GM11168 (cell line): ENCODE data around the gene TPCN1.

Source experiments
- in situ Hi-C: fragments of 300-500 bp; cut with MboI; formaldehyde crosslinking; loops from one replicate; pipeline ENCODE4 v1.12.0; 2022; ENCODE audit warnings: low sequenced_read_pairs; ENCODE audit not compliant: unreplicated experiment

TPCN1 gene

DNA sequence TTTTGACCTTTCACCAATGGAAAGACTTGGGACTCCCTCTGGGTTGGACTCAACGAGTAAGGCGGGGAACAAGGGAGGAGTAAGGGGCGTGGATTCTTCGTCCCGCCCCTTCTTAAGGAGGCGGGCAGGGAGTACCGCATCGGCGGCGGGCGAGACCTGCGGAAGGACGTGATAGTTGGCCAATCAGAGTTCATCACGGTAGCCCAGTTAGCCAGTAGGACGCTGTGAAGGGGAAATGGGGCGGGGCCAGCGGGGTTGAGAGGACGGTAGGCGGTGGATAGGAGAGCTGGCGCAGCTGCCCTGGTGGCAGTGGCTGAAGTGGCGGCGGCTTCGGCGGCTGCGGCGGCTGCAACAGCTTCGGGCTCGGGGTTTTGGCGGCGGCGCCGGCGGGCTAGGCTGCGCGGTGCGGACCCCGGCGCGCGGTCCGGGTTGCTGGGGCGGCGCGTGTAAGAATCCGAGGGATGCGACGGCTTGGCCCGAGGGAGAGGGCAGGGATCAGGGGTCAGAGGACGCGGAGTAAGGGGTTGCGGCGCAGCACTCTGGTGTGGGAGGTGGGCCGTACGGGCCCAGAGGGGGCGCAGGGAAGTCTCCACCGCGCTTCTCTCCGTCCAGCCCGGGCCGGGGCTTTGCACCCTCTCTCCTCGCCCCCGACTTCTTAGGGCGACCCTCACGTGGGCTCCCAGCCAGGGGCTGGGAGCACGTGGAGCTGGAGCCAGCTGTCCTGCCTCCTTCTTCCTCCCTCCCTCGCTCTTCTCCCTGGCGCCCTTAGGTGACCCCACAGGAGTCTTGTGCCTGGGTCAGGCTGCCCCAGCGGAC lies at the start of gene TPCN1:
TPCN1 (plus strand) TSS at position 284 of the 816 bp plus-strand sequence. CDS start 5,389 bp downstream, outside the sequence.
- in situ Hi-C loops = no loop called here

DNA sequence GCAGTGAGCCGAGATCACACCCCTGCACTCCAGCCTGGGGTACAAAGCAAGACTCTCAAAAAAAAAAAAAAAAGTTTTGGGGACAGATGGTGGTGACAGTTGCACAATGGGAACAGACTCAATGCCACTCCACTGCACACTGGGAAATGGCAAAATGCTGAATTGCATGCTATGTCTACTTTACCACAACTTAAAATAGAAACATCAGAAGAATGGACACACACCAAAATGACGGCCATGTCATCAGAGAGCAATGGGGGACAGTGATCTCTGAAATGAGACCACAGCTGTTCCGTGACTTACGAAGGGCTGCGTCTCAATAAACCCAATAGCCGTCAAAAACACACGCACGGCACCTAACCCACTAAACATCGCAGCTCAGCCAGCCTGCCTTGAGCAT lies 49.7 kb upstream of the TPCN1 start:
- in situ Hi-C loops = no loop called here

- in situ Hi-C loops = no loop called here
Observed at GRCh38 chr12:113172185-113172584, 49.1 kb upstream of the TPCN1 start.

- in situ Hi-C loops = no loop called here
Observed at GRCh38 chr12:113173081-113173698, 48.1 kb upstream of the TPCN1 start.

DNA sequence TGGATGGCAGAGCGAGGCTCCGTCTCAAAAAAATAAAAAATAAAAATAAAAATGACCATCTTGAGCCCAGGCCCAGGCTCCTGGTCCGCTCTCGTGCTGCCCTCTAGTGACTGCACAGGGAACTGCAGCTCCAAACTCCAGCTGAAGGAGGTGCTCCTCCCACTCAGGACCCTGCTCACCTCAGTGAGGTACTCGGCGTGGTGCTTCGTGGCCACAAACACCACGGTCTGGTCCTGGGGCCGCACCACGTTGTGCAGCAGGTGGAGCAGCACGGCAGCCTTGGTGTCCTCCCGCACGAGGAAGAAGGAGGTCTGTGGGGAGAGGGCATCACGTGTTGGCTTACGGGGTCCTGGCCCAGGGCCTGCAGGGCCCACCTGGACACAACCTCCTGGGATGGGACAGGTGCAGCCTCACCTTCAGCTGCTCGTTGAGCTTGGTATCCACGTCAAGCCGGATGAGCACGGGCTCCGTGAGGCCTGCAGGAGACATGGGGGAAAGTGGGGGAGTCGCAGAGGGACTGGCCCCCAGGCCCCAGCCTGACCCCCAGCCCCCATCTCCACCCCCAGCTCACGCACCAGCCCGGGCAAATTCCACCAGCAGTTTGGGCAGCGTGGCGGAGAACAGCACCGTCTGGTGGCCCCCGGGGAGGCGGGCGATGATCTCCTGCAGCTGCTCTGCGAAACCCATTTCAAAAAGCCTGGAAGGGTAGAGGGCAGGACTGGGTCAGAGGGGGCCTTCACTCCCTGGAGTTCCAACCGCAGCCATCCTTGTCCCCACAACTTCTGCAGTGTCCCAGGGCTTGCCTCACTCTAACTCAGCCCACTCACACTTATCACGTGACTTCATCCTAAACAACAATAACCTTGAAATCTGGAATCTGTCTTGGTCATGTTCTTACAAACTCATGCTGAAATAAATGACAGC lies 46.5 kb upstream of the TPCN1 start:
- in situ Hi-C loops = no loop called here

DNA sequence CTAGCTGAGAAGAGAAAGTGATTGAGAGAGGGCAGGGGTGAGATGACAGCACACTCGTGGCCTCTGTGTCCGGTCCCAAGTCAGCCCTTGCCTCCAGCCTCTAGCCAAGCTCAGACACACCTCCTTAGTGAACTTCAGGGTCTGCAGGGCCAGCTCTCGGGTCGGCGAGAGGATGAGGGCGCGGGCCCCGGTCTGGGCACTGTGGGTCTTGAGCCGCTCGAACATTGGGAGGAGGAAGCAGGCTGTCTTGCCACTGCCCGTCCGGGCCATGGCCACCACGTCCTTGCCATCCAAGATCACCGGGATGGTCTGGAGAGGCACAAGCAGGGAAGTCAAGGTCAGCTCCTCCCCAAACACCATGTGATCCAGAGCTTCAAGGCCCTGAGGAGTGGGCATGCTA lies 42.2 kb upstream of the TPCN1 start:
- in situ Hi-C loops = no loop called here

DNA sequence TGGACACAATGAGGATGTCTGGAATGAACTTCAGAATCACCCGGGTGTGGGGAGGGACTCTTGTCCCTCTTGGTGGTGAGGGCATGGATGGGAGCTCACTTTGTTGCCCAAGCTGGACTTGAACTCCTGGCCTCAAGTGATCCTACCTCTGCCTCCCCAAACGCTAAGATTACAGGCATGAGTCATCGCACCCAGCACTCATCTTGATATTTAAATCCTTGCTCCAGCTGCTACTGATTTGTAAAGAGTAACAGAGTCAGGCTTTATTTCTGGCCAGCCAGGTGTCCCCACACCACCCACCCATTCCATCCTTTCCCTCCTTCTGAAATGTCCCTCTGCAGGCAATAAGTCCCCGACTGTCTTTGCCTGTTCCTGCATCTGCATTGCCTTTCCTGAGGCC lies 40.9 kb upstream of the TPCN1 start:
- in situ Hi-C loops = no loop called here

GRCh38 chr12:113181975-113182374 lies 39.3 kb upstream of the TPCN1 start:
- in situ Hi-C loops = no loop called here

GRCh38 chr12:113183030-113183589 lies 38.2 kb upstream of the TPCN1 start:
- in situ Hi-C loops = no loop called here

DNA sequence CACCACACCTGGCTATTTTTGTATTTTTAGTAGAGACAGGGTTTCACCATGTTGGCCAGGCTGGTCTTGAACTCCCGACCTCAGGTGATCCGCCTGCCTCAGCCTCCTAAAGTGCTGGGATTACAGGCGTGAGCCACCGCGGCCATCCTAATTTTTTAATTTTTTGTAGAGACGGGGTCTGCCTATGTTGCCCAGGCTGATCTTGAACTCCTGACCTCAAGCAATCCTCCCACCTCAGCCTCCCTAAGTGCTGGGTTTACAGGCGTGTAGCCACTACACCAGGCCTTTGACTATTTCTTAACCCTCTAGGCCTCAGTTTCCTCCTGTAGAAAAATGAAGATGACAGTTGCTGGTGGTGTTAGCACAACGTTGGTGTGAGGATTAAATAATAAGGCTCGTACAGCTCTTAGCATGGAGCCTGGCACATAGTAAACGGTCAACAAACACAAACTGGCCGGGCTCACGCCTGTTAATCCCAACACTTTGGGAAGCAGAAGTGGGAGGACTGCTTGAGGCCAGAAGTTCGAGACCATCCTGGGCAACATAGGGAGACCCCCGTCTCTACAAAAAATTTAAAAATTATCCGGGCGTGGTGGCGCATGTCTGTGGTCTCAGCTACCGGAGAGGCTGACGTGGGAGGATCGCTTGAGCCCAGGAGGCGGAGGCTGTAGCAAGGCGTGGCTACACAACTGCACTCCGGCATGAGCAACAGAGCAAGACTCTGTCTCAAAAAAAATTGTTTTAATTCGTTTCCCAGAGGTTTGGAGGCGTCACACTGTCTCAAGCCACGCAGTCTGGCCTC lies 37.0 kb upstream of the TPCN1 start:
- in situ Hi-C loops = no loop called here

GRCh38 chr12:113184900-113185179 lies 36.4 kb upstream of the TPCN1 start:
- in situ Hi-C loops = no loop called here

DNA sequence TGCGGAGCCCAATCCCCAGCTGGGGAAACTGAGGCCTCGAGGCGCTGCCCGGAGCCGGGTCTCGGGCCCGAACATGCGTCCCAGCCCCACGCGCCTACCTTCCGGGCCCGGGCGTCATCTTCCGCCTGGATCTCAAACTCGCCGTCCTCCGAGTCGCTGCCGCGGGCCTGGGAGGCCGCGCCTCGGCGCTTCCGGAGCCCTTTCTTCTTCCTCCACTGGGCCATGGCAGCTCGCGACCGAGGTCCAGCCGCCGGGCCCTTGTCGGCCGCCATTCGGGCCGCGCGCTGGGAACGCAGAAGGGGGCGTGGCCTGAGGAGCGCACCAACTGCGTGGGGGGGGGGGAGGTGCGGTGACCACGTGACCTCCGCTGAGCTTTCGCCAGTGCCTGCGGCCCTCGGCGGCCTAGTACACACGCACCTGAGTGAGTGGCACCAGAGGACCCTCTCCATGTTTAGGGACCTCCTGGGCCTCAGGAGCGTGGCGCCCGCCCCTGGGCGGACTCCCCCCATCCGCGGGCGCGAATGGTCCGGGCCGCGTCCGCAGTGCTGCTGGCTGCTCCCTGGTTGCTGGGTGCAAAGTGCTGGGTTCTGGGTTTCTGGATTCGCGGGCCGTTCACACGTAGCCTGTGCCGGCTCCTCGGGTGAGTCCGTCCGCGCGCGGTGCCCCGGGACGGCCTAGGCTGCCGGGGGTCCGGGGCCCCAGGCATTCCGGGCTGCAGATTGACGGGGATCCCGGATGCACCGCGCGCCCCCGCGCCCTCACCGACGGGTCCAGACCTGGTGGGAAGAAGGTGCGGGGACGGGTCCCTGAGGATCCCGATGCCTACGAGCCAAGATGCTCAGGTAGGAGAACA lies 35.9 kb upstream of the TPCN1 start, which contains the start of the genes DDX54 and RITA1:
DDX54 (minus strand) TSS at position 299 of the 853 bp plus-strand sequence; CDS start at position 272, 27 bp downstream.
RITA1 (plus strand) TSS at position 542 of the 853 bp plus-strand sequence. CDS start 1,026 bp downstream, outside the sequence.
- in situ Hi-C loops = no loop called here

GRCh38 chr12:113186033-113186365 lies 35.3 kb upstream of the TPCN1 start:
- in situ Hi-C loops = no loop called here

DNA sequence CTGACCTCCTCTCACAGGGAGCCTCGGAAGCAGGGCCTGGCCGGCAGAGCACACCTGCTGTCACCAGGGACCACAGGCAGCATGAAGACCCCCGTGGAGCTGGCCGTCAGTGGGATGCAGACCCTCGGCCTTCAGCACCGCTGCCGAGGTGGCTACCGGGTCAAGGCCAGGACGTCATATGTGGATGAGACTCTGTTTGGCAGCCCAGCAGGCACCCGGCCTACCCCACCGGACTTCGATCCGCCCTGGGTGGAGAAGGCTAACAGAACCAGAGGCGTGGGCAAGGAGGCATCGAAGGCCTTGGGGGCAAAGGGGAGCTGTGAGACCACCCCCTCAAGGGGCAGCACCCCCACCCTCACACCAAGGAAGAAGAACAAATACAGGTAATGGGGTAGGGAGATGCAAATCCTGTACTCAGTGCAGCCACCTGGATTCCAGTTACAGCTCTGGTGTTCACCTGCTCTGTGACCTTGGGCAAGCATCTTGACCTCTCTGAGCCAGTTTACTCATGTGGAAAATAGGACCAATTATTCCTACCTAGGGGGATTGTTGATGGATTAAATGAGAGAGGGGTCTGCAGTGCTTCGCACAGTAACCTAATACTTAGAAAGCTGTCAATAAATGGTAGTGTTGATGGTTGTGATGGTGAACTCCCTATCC lies 34.5 kb upstream of the TPCN1 start:
- in situ Hi-C loops = no loop called here

DNA sequence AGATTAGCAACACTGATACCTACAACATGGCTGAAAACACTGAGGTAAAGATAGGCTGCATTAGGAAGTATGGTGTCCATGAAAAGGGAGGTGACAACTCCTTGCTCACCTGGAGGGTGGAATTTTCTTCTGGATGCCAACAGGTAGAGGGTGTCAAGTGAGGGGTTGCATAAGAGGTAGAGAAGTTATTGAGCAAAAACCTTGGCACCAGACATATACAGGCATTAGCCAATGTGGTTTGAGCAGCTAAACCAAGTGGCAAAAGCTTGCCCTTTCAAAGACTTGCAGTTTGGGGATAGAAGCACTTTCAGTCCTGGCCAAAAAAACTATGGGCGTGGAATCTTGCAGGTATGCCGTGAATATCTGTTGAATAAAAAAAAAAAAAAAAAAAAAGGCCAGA lies 31.9 kb upstream of the TPCN1 start:
- in situ Hi-C loops = no loop called here

DNA sequence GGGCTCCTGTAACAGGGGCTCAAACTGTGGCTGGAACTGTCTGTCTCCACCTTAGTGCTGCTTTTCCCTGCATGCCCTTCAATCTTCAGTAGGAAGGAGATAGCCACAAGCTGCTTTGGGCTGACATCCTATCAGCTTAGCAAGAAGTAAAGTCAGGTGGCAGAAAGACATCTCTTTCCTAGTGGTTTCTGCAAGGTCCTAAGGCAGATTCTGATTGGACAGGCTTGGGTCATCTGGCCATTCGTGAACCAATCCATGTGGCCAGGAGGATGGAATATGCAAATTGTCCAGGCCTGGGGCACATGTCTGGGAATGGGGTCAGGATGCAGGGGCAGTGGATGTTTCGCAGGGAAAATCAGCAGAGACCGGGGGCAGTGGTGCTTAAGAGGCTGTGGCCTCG lies 30.5 kb upstream of the TPCN1 start:
- in situ Hi-C loops = loop anchor here (10.0 kb wide), 1 partner anchor 234 kb away; the partner anchor contains the start of gene SDSL

DNA sequence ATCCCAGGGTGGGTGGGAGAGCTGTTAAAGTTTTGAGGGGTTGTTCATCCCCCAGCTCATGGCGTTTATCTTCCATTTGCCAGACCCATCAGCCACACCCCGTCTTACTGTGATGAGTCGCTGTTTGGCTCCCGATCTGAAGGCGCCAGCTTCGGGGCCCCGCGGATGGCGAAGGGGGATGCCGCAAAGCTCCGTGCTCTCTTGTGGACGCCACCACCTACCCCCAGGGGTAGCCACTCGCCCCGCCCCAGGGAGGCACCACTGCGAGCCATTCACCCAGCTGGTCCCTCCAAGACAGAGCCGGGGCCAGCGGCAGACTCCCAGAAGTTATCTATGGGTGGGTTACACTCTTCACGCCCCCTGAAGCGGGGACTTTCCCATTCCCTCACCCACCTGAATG lies 30.0 kb upstream of the TPCN1 start:
- in situ Hi-C loops = loop anchor here (10.0 kb wide), 1 partner anchor 234 kb away; the partner anchor contains the start of gene SDSL

GRCh38 chr12:113194971-113195391 lies 26.3 kb upstream of the TPCN1 start:
- in situ Hi-C loops = loop anchor here (10.0 kb wide), 1 partner anchor 230 kb away; the partner anchor contains the start of gene SDSL
